Stomach (tissue), 9 donors: Measurements from ENCODE around the gene ZBED4. TPM values are rescaled to one million over a fixed set of nuclear protein-coding genes. Genes with fewer than 3 reads are reported as not detected.

Experiments used
- DNase-seq, 2 donors: peaks; one replicate each; pipeline versions ENCODE4 v3.0.0 to v3.0.0-alpha.2; 2013 to 2019
- H3K27ac ChIP-seq, 5 donors: fragments of 200-600 bp in 4 of 5; sonication (generic) in 4 of 5; one replicate each; pipeline ENCODE4 v1.5.1; 2013 to 2019; ENCODE audit warnings: mild to moderate bottlenecking in 1 of 5, moderate library complexity in 1 of 5
- H3K27me3 ChIP-seq, 3 donors: fragments of 200-600 bp; sonication (generic); one replicate each; pipeline ENCODE4 v1.5.1; 2017 to 2019; ENCODE audit warnings: mixed run types in 1 of 3
- H3K36me3 ChIP-seq, 4 donors: fragments of 200-600 bp; sonication (generic); 1 replicate in 3 of 4; 2 replicates in 1 of 4; pipeline ENCODE4 v1.5.1; 2016 to 2019
- H3K4me1 ChIP-seq, 4 donors: fragments of 200-600 bp; sonication (generic); one replicate each; pipeline ENCODE4 v1.5.1; 2016 to 2019
- H3K4me3 ChIP-seq, 4 donors: fragments of 200-600 bp; sonication (generic) in 3 of 4; one replicate each; pipeline ENCODE4 v1.5.1; 2016 to 2019; ENCODE audit warnings: mild to moderate bottlenecking in 1 of 4
- H3K9me3 ChIP-seq, 4 donors: fragments of 200-600 bp; sonication (generic); one replicate each; pipeline ENCODE4 v1.5.1; 2016 to 2019
- CTCF ChIP-seq, 7 experiments: fragments of 450-650 bp in 4 of 7; fragments of 200-600 bp in 3 of 7; sonication (generic) in 3 of 7; IDR thresholded peaks; one replicate each; pipeline ENCODE4 v1.5.1; 2016 to 2019; ENCODE audit warnings: antibody characterized with exemption in 7 of 7, control low read depth in 2 of 7, mild to moderate bottlenecking in 1 of 7
- EP300 ChIP-seq: sonication (generic); formaldehyde crosslinking; IDR thresholded peaks from one replicate; pipeline ENCODE4 v1.6.1; 2017; ENCODE audit warnings: antibody characterized with exemption
- POLR2A ChIP-seq, 4 donors: fragments of 450-650 bp; IDR thresholded peaks; one replicate each; pipeline ENCODE4 v1.6.1; 2016; ENCODE audit warnings: antibody characterized with exemption in 4 of 4, control low read depth in 2 of 4, mild to moderate bottlenecking in 1 of 4, moderate library complexity in 1 of 4
- POLR2AphosphoS5 ChIP-seq, 3 donors: sonication (generic); formaldehyde crosslinking; IDR thresholded peaks; one replicate each; pipeline ENCODE4 v1.6.1; 2016; ENCODE audit warnings: antibody characterized with exemption in 3 of 3
- WGBS, 5 donors: extraction: QIAGEN DNeasy Blood & Tissue Kit in 3 of 5; methylation state at CpG; one replicate each; pipeline versions ENCODE4 v1.1.5 to v1.1.7; 2013 to 2018; 5-methylcytosine and 5-hydroxymethylcytosine counted together
- intact Hi-C: fragments of 100-400 bp; cut with DNase I; formaldehyde crosslinking; loops from one replicate; pipeline ENCODE4 v1.15.1; 2023; ENCODE audit warnings: low total_unique reads
- polyA plus RNA-seq, 3 donors: library from polyadenylated mRNA; stranded (reverse); fragments of 200-250 nt; gene quantifications; one replicate each; pipeline ENCODE4 v1.2.3, GENCODE V29; 2013
- total RNA-seq, 5 donors: library from RNA; depleted of rRNA; stranded (reverse); fragments of >200 nt; gene quantifications; one replicate each; pipeline versions ENCODE4 v1.1.0 to v1.2.3, GENCODE V29; 2014 to 2016
- donor health status: healthy with polysubstance abuse.
- donor health status: Bipolar disorder and iron deficiency.
- donor health status: healthy.

Gene ZBED4
- total and polyA plus RNA-seq, 8 donors = 2.2 to 31.7 (median 12.2) TPM

DNA sequence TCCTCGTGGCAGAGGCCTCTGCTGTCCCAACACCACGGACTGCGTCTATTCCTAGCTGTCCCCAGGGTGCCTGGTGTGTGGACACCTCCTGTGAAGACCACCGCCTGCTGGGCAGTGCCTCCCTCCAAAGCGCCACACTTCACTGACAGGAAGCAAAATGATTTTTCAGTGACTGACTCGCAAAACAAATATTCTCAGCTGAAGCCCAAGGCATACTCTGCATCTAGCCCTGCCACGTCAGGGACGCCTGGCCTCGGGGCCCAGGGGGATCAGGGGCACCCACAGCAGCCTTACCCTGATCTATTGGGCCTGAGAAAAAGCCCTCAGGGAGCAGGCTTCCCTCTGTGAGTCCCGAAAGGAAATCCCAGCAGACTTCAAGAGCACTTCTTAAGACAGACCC, 28.2 kb upstream of the ZBED4 start:
- Histone ChIP-seq H3K27me3 (no peaks in the 10 kb centered on the region), H3K9me3 (no peaks in the 10 kb centered on the region), H3K4me3 (peak overlapping the region; percentile 62 to 90 (median 65)), H3K36me3 (peaks cover 36 to 48% (median 38%) of the 10 kb centered on the region in 4 donors), H3K4me1 (peaks cover 23 to 69% (median 53%) of the 10 kb centered on the region in 4 donors), H3K27ac (peak overlapping the region in 3 of 5 donors; percentile 25 to 95 (median 88))
- intact Hi-C loops = no loop called here
- 39 to 58% (median 47%) methylated on average over 6 to 10 of the region's 10 CpGs for WGBS, 5 donors
- TF ChIP-seq CTCF (IDR thresholded peaks at IDR 0.05) (no peak), EP300 (no peak), POLR2AphosphoS5 (IDR thresholded peaks at IDR 0.05) (no peak), POLR2A (IDR thresholded peaks at IDR 0.05) (no peak)
- DNase-seq = peak in 1 of 2 donors; percentile 38

- H3K9me3 ChIP-seq = peaks cover 0 to 5% (median 0%) of the 10 kb centered on the region in 4 donors
- intact Hi-C loops = no loop called here
- peak overlapping the region; percentile 62 to 90 (median 65) for H3K4me3 ChIP-seq
- H3K27ac ChIP-seq = peak overlapping the region; percentile 86 to 95 (median 90)
- peaks cover 23 to 63% (median 49%) of the 10 kb centered on the region in 4 donors for H3K4me1 ChIP-seq
- H3K36me3 ChIP-seq = peaks cover 30 to 41% (median 31%) of the 10 kb centered on the region in 4 donors
- WGBS, 5 donors = 6 to 14% (median 8%) methylated on average over 16 to 31 of the region's 31 CpGs
- TF ChIP-seq EP300 (no peak), POLR2A (IDR thresholded peaks at IDR 0.05) (no peak), CTCF (IDR thresholded peaks at IDR 0.05) (no peak), POLR2AphosphoS5 (IDR thresholded peaks at IDR 0.05) (peak in 1 of 3 donors; percentile 12)
- no peaks in the 10 kb centered on the region for H3K27me3 ChIP-seq
- DNase-seq = peak; percentile 40 to 69
These were observed 27.6 kb upstream of the ZBED4 start for GRCh38 chr22:49825944-49826602.

GRCh38 chr22:49826603-49827270, 26.9 kb upstream of the ZBED4 start:
- WGBS, 5 donors = 0 to 1% (median 1%) methylated on average over 23 to 86 of the region's 86 CpGs
- peak overlapping the region; percentile 62 to 90 (median 65) for H3K4me3 ChIP-seq
- H3K4me1 ChIP-seq = peaks cover 23 to 56% (median 43%) of the 10 kb centered on the region in 4 donors
- peak overlapping the region; percentile 86 to 95 (median 90) for H3K27ac ChIP-seq
- intact Hi-C loops = no loop called here
- TF ChIP-seq POLR2A (IDR thresholded peaks at IDR 0.05) = no peak
- no peak for TF ChIP-seq CTCF (IDR thresholded peaks at IDR 0.05)
- no peak for TF ChIP-seq POLR2AphosphoS5 (IDR thresholded peaks at IDR 0.05)
- TF ChIP-seq EP300 = no peak
- H3K9me3 ChIP-seq = peaks cover 0 to 6% (median 2%) of the 10 kb centered on the region in 4 donors
- DNase-seq = peak; percentile 66 to 76
- no peaks in the 10 kb centered on the region for H3K27me3 ChIP-seq
- H3K36me3 ChIP-seq = peaks cover 23 to 37% (median 26%) of the 10 kb centered on the region in 4 donors

DNA sequence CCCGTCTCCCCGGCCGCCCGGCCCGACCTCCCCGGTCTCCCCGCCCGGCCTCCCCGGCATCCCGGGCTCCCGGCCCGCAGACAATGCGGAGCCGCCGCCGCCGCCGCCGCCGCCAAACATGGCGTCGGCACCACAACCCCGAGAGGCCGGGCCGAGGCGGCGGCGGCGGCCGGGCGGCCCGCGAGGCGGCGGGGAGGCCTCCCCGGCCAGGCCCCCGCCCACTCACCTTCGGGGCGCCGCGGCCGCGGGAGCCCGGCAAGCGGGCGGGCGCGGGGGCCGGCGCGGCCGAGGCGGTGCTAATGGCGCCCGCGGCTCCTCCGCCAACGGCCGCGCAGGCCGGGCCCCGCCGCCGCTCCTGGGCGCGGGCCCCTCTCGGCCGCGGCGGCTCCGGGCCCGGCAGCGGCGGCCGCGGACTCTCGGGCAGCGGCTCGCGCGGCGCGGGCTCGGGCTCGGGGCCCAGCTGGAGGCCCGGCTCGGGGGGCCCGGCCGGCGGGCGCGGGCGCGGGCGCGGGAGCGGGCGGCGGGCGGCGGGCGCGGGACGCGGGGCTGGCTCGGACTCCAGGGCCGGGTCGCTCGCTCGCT, 26.3 kb upstream of the ZBED4 start:
- H3K4me1 ChIP-seq = peaks cover 23 to 50% (median 36%) of the 10 kb centered on the region in 4 donors
- H3K27me3 ChIP-seq = no peaks in the 10 kb centered on the region
- peaks cover 17 to 31% (median 20%) of the 10 kb centered on the region in 4 donors for H3K36me3 ChIP-seq
- TF ChIP-seq EP300 (no peak), CTCF (IDR thresholded peaks at IDR 0.05) (no peak), POLR2A (IDR thresholded peaks at IDR 0.05) (no peak), POLR2AphosphoS5 (IDR thresholded peaks at IDR 0.05) (no peak)
- H3K27ac ChIP-seq = peak overlapping the region; percentile 86 to 95 (median 91)
- peak in 1 of 2 donors; percentile 64 for DNase-seq
- peak overlapping the region; percentile 62 to 90 (median 65) for H3K4me3 ChIP-seq
- H3K9me3 ChIP-seq = peaks cover 0 to 6% (median 2%) of the 10 kb centered on the region in 4 donors
- 0 to 1% (median 0%) methylated on average over 18 to 102 of the region's 110 CpGs; no CpG with 5 or more reads in 1 of the 5 donors for WGBS, 5 donors
- intact Hi-C loops = no loop called here
